HEK293 (cell line): ENCODE results near the gene PCDH1.

Experiments used
- CTCF ChIA-PET: fragments of 350-600 bp; formaldehyde crosslinking; extraction: SDS; loops from one replicate; lab custom pipeline; 2021; ENCODE audit warnings: antibody characterized with exemption; lab: Yijun Ruan, JAX
- POLR2A ChIA-PET: fragments of 300-600 bp; formaldehyde crosslinking; extraction: SDS; loops from one replicate; lab custom pipeline; 2020; ENCODE audit warnings: antibody characterized with exemption, inconsistent platforms; lab: Yijun Ruan, JAX
- H3K27ac ChIP-seq: fragments of 200-500 bp; sonication (Bioruptor generic); 2 replicates; pipeline ENCODE4 v1.5.1; 2014; ENCODE audit warnings: low read depth, low read length, control low read depth, inconsistent platforms; ENCODE audit errors: extremely low read depth
- H3K36me3 ChIP-seq, 2 experiments: fragments of 200-500 bp in 1 of 2; sonication (Bioruptor generic) in 1 of 2; 1 replicate in 1 of 2; 2 replicates in 1 of 2; pipeline ENCODE4 v1.5.1; 2014 to 2017; ENCODE audit warnings: inconsistent platforms in 2 of 2, low read length in 2 of 2; ENCODE audit not compliant: control insufficient read depth in 2 of 2, insufficient read depth in 1 of 2
- H3K4me1 ChIP-seq: fragments of 200-500 bp; sonication (Bioruptor generic); 2 replicates; pipeline ENCODE4 v1.5.1; 2014; ENCODE audit warnings: mild to moderate bottlenecking, low read length, inconsistent platforms; ENCODE audit not compliant: control insufficient read depth, insufficient read depth
- H3K4me3 ChIP-seq: 2 replicates; pipeline ENCODE4 v1.5.1; 2011; ENCODE audit warnings: low read depth, mild to moderate bottlenecking, control low read depth, low read length, moderate library complexity
- H3K9me3 ChIP-seq: fragments of 200-500 bp; sonication (Bioruptor generic); 2 replicates; pipeline ENCODE4 v1.5.1; 2014; ENCODE audit warnings: low read depth, low read length, inconsistent platforms; ENCODE audit not compliant: control insufficient read depth, insufficient read depth
- CTCF ChIP-seq: fragments of 450-650 bp; formaldehyde crosslinking; IDR thresholded peaks from 2 replicates; pipeline ENCODE4 v1.5.1; 2016; ENCODE audit warnings: missing biosample characterization, missing genetic modification characterization
- KLF16 ChIP-seq: fragments of 450-650 bp; formaldehyde crosslinking; IDR thresholded peaks from 2 replicates; pipeline ENCODE4 v1.5.1; 2017; ENCODE audit warnings: missing biosample characterization, missing genetic modification characterization
- PRDM1 ChIP-seq: fragments of 450-650 bp; formaldehyde crosslinking; IDR thresholded peaks from 2 replicates; pipeline ENCODE4; 2016; ENCODE audit warnings: missing biosample characterization, missing genetic modification characterization
- SETDB1 ChIP-seq: IDR thresholded peaks from one replicate; pipeline ENCODE4 v1.6.1; 2017; ENCODE audit warnings: mild to moderate bottlenecking, low read length, moderate library complexity, mixed read lengths; ENCODE audit not compliant: insufficient read length
- SP2 ChIP-seq: fragments of 450-650 bp; formaldehyde crosslinking; IDR thresholded peaks from 2 replicates; pipeline ENCODE4 v1.5.1; 2016; ENCODE audit warnings: missing biosample characterization, missing genetic modification characterization
- YY2 ChIP-seq: fragments of 450-650 bp; formaldehyde crosslinking; IDR thresholded peaks from 2 replicates; pipeline ENCODE4 v1.5.1; 2016; ENCODE audit warnings: missing biosample characterization, missing genetic modification characterization
- ZBTB17 ChIP-seq: fragments of 450-650 bp; formaldehyde crosslinking; IDR thresholded peaks from 2 replicates; pipeline ENCODE4 v1.5.1; 2016; ENCODE audit warnings: missing biosample characterization, missing genetic modification characterization
- ZBTB21 ChIP-seq: fragments of 450-650 bp; formaldehyde crosslinking; IDR thresholded peaks from 2 replicates; pipeline ENCODE4 v1.5.1; 2017; ENCODE audit warnings: missing biosample characterization, missing genetic modification characterization
- ZBTB8A ChIP-seq: fragments of 450-650 bp; formaldehyde crosslinking; IDR thresholded peaks from 2 replicates; pipeline ENCODE4 v1.5.1; 2016; ENCODE audit warnings: missing biosample characterization, missing genetic modification characterization
- ZNF184 ChIP-seq: fragments of 450-650 bp; IDR thresholded peaks from 2 replicates; pipeline ENCODE4 v1.5.1; 2018; ENCODE audit warnings: missing biosample characterization, mild to moderate bottlenecking, missing genetic modification characterization
- ZNF223 ChIP-seq: fragments of 450-650 bp; formaldehyde crosslinking; IDR thresholded peaks from 2 replicates; pipeline ENCODE4 v1.5.1; 2016; ENCODE audit warnings: missing biosample characterization, missing genetic modification characterization
- ZNF23 ChIP-seq: fragments of 450-650 bp; formaldehyde crosslinking; IDR thresholded peaks from 2 replicates; pipeline ENCODE4 v1.5.1; 2016; ENCODE audit warnings: missing biosample characterization, missing genetic modification characterization, borderline replicate concordance
- ZNF654 ChIP-seq: fragments of 450-650 bp; formaldehyde crosslinking; IDR thresholded peaks from 2 replicates; pipeline ENCODE4 v1.5.1; 2016; ENCODE audit warnings: low read depth, missing biosample characterization, missing genetic modification characterization
- ZNF768 ChIP-seq: fragments of 450-650 bp; formaldehyde crosslinking; IDR thresholded peaks from 2 replicates; pipeline ENCODE4 v1.5.1; 2018; ENCODE audit warnings: missing biosample characterization, mild to moderate bottlenecking, missing genetic modification characterization
- TF ChIP-seq, protein P1 (sequence below): fragments of 450-650 bp; formaldehyde crosslinking; IDR thresholded peaks from 2 replicates; pipeline ENCODE4 v1.5.1; 2017; ENCODE audit warnings: missing biosample characterization, missing genetic modification characterization
- TF ChIP-seq, protein P2 (sequence below): fragments of 450-650 bp; formaldehyde crosslinking; IDR thresholded peaks from 2 replicates; pipeline ENCODE4 v1.5.1; 2016; ENCODE audit warnings: missing biosample characterization, missing genetic modification characterization

Gene PCDH1

GRCh38 chr5:141832131-141832530, 46.1 kb downstream of the PCDH1 start:
- Histone ChIP-seq H3K9me3 (no peaks in the 10 kb centered on the region), H3K36me3 (no peaks in the 10 kb centered on the region)
- CTCF ChIA-PET = interaction anchor here (1.4 to 4.0 kb wide), 2 partner anchors 47 to 140 kb away, joined by 3 to 16 read pairs; partner anchors contain the start of gene PCDH1
- TF ChIP-seq, protein P1, sequence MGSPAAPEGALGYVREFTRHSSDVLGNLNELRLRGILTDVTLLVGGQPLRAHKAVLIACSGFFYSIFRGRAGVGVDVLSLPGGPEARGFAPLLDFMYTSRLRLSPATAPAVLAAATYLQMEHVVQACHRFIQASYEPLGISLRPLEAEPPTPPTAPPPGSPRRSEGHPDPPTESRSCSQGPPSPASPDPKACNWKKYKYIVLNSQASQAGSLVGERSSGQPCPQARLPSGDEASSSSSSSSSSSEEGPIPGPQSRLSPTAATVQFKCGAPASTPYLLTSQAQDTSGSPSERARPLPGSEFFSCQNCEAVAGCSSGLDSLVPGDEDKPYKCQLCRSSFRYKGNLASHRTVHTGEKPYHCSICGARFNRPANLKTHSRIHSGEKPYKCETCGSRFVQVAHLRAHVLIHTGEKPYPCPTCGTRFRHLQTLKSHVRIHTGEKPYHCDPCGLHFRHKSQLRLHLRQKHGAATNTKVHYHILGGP (tag by site-specific recombination) = peak; percentile 87
- peak; percentile 96; the same call in 1 of the 2 replicates for TF ChIP-seq ZNF23 (tag by site-specific recombination)
- TF ChIP-seq ZBTB21 (tag by site-specific recombination) = no peak
- TF ChIP-seq ZBTB17 (tag by site-specific recombination) = peak; percentile 82
- TF ChIP-seq SP2 (tag by site-specific recombination) = no peak
- TF ChIP-seq SETDB1 = peak; percentile 87
- TF ChIP-seq, all 188 proteins: peak for 4
- POLR2A ChIA-PET = interaction anchor here (1.1 kb wide), 1 partner anchor 17 kb away, joined by 3 read pairs; no protein-coding TSS in a partner anchor
- Histone ChIP-seq H3K4me3 (no peak overlapping the region), H3K4me1 (no peaks in the 10 kb centered on the region), H3K27ac (no peak overlapping the region)

GRCh38 chr5:141828162-141828561, 50.0 kb downstream of the PCDH1 start:
- TF ChIP-seq ZNF768 (tag by site-specific recombination) (peak; percentile 85), ZNF184 (tag by site-specific recombination) (no peak)
- no peaks in the 10 kb centered on the region for H3K9me3 ChIP-seq
- ChIA-PET POLR2A (no interaction called here), CTCF (interaction anchor here (0.8 to 4.6 kb wide), 2 partner anchors 14 to 136 kb away, joined by 3 to 58 read pairs; no protein-coding TSS in a partner anchor)
- no peaks in the 10 kb centered on the region for H3K4me1 ChIP-seq
- H3K27ac ChIP-seq = no peak overlapping the region
- no peak overlapping the region for H3K4me3 ChIP-seq
- no peaks in the 10 kb centered on the region for H3K36me3 ChIP-seq

DNA sequence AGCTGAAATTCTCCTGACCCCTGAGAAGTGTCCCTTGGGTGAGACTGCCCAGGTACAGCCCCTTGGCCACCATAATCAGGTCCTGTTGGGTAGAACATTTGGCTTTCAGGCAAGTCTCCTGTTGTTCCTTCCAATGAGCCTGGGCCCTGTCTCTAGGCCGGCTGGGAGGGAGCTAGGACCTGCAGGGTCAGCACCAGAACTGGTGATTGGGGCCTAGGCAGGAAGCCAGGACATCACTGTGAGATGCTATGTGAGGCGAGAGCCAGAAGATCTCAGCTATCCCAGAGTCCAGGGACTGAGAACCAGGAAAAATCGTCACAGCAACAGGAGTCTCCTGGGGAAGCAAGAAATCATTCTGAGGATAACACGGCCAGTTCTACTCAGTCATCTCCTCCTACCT, 51.5 kb downstream of the PCDH1 start:
- no peak overlapping the region for H3K27ac ChIP-seq
- no peak for TF ChIP-seq YY2
- ChIA-PET CTCF (interaction anchor here (0.7 to 4.6 kb wide), 14 partner anchors 10 to 1174 kb away, joined by 3 to 58 read pairs (median 4); partner anchors contain the start of gene PCDH1), POLR2A (no interaction called here)
- H3K4me1 ChIP-seq = no peaks in the 10 kb centered on the region
- no peak overlapping the region for H3K4me3 ChIP-seq
- H3K9me3 ChIP-seq = no peaks in the 10 kb centered on the region
- no peaks in the 10 kb centered on the region for H3K36me3 ChIP-seq

DNA sequence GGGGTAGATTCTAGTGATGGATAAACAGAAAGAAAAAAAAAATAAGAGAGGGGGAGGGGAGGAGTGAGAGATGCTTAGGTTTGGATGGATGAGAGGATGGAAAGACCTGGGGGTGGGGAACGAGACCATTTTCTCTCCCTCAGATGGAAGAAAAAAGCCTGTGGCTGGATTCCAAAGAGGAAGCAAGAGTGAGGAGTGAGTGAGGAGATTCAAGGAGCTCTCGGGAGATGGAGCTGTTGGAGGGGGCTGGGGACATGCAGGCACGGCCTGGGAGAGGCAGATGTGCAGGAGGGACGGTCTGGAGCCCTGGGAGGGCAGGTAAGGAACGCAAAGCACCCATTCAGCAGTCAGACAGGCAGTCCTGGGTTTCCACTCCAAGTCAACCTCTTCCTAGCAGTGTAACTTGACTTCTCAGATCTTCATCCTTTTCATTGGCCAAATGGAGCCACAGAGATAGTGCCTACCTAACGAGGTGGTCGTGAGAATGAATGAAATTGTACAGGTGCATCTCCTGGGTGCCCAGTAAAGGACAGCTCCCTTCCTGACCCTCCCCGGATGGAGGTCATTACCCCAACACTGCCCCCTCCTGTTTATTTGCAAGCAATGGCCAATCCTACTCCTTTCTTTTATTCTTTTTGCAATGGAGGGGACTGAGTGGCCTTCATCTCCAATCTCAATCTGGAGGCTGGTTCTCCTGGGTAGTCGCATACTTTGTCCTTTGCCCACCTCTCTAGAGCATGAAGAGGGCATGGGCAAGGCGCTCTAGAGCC, 52.2 kb downstream of the PCDH1 start:
- no peaks in the 10 kb centered on the region for H3K9me3 ChIP-seq
- H3K4me1 ChIP-seq = no peaks in the 10 kb centered on the region
- TF ChIP-seq CTCF (tag by site-specific recombination) = 0 out of 2 replicates have a peak, but pooled peaks have one; percentile 27
- no peak for TF ChIP-seq ZBTB8A
- TF ChIP-seq ZNF223 (tag by site-specific recombination) = no peak
- peak; percentile 23 for TF ChIP-seq ZNF654 (tag by site-specific recombination)
- TF ChIP-seq, protein P2, sequence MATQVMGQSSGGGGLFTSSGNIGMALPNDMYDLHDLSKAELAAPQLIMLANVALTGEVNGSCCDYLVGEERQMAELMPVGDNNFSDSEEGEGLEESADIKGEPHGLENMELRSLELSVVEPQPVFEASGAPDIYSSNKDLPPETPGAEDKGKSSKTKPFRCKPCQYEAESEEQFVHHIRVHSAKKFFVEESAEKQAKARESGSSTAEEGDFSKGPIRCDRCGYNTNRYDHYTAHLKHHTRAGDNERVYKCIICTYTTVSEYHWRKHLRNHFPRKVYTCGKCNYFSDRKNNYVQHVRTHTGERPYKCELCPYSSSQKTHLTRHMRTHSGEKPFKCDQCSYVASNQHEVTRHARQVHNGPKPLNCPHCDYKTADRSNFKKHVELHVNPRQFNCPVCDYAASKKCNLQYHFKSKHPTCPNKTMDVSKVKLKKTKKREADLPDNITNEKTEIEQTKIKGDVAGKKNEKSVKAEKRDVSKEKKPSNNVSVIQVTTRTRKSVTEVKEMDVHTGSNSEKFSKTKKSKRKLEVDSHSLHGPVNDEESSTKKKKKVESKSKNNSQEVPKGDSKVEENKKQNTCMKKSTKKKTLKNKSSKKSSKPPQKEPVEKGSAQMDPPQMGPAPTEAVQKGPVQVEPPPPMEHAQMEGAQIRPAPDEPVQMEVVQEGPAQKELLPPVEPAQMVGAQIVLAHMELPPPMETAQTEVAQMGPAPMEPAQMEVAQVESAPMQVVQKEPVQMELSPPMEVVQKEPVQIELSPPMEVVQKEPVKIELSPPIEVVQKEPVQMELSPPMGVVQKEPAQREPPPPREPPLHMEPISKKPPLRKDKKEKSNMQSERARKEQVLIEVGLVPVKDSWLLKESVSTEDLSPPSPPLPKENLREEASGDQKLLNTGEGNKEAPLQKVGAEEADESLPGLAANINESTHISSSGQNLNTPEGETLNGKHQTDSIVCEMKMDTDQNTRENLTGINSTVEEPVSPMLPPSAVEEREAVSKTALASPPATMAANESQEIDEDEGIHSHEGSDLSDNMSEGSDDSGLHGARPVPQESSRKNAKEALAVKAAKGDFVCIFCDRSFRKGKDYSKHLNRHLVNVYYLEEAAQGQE (tag by site-specific recombination) = peak; percentile 78
- no peak for TF ChIP-seq KLF16
- TF ChIP-seq PRDM1 = no peak
- POLR2A ChIA-PET = no interaction called here
- no peak overlapping the region for H3K4me3 ChIP-seq
- H3K36me3 ChIP-seq = no peaks in the 10 kb centered on the region
- CTCF ChIA-PET = interaction anchor here (0.7 to 4.6 kb wide), 18 partner anchors 10 to 1648 kb away, joined by 3 to 58 read pairs (median 4); partner anchors contain the start of gene PCDH1
- H3K27ac ChIP-seq = no peak overlapping the region
